Kidney (tissue), 11 donors: Measurements from ENCODE around the gene NPIPA2. TPM values are rescaled to one million over a fixed set of nuclear protein-coding genes. Genes with fewer than 3 reads are reported as not detected.
"Not testable (repeated sequence)": the region's sequence is repeated elsewhere in the genome, so short reads cannot be mapped to it uniquely, and the experiment has no call there.

Source experiments
- DNase-seq, 5 donors: peaks; one replicate each; pipeline ENCODE4 v3.0.0-alpha.2; 2013 to 2020
- FAIRE-seq: peaks from 2 replicates; lab custom pipeline; 2012; peaks lifted over from hg19 to GRCh38; lab: Jason Lieb, UNC
- H3K27ac ChIP-seq, 2 donors: one replicate each; pipeline ENCODE4 v1.7.0; 2013; ENCODE audit warnings: low read depth in 2 of 2, low read length in 2 of 2, inconsistent platforms in 1 of 2
- H3K27me3 ChIP-seq: one replicate; pipeline ENCODE4 v1.7.1; 2013; ENCODE audit warnings: low read length, inconsistent platforms; ENCODE audit not compliant: control insufficient read depth, insufficient read depth
- H3K36me3 ChIP-seq, 3 donors: one replicate each; pipeline versions ENCODE4 v1.7.0 to v1.7.1; 2013; ENCODE audit warnings: low read length in 3 of 3, control low read depth in 1 of 3, inconsistent platforms in 1 of 3; ENCODE audit not compliant: insufficient read depth in 3 of 3, control insufficient read depth in 2 of 3
- H3K4me1 ChIP-seq, 3 donors: one replicate each; pipeline versions ENCODE4 v1.7.0 to v1.7.1; 2013; ENCODE audit warnings: low read length in 3 of 3, inconsistent platforms in 1 of 3, low read depth in 1 of 3; ENCODE audit not compliant: control insufficient read depth in 2 of 3, insufficient read depth in 2 of 3
- H3K4me3 ChIP-seq, 3 donors: one replicate each; pipeline versions ENCODE4 v1.7.0 to v1.8.1; 2013; ENCODE audit warnings: low read length in 3 of 3, control low read depth in 1 of 3, inconsistent platforms in 1 of 3
- H3K9ac ChIP-seq, 3 donors: one replicate each; pipeline versions ENCODE4 v1.7.0 to v1.7.1; 2013; ENCODE audit warnings: low read length in 3 of 3, control low read depth in 1 of 3, inconsistent platforms in 1 of 3
- H3K9me3 ChIP-seq, 3 donors: one replicate each; pipeline versions ENCODE4 v1.7.0 to v1.7.1; 2013; ENCODE audit warnings: low read length in 3 of 3, control low read depth in 1 of 3, inconsistent platforms in 1 of 3; ENCODE audit not compliant: control insufficient read depth in 2 of 3, insufficient read depth in 1 of 3
- intact Hi-C: fragments of 100-400 bp; cut with DNase I; formaldehyde crosslinking; loops from one replicate; pipeline ENCODE4 v1.11.1; 2022
- polyA plus RNA-seq: library from polyadenylated mRNA; stranded (reverse); fragments of 350-450 nt; fragmentation: Illumina TruSeq; extraction: RNeasy Lipid Tissue Mini Kit (QIAGEN cat#74804); gene quantifications from one replicate; pipeline ENCODE4 v1.2.3, GENCODE V29; 2014; ENCODE audit warnings: low read depth, low replicate concordance; ENCODE audit not compliant: insufficient read depth
- total RNA-seq: library from RNA; stranded (reverse); fragmentation: NEBNext Ultra II Directional; extraction: Animal tissue kit (Norgen Biotek cat#: 25700); gene quantifications from one replicate; pipeline ENCODE4 v1.2.1, GENCODE V29; 2021
- donor health status: control.
- donor health status: control.
- donor health status: DM: yes; HTN: yes; CAD: no.
- donor health status: Normal renal cell carcinoma (clear cell type).

The NPIPA2 gene
- total and polyA plus RNA-seq, 2 donors from 2014 or later: 3.7 TPM; not detected in 1

DNA sequence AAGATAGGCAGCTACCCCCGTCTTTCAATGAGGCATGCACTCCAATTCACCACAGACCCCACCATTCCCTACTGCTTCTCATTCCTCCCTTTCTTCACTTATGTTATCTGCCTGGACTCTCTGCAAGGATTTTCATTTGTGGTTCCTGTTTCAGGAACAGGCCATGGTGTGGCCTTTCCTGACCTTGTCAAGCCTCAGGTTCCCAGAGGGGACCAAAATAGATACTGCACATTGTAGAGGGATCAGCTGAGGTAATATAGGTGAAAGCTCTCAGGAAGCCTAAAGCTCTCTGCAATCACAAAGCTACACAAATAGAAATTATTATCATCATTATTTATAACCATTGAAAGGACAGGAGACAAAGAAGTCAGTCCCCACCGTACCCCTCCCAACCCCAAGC is 50.6 kb downstream of the NPIPA2 start:
- DNase-seq, H3K4me3 ChIP-seq, FAIRE-seq, intact Hi-C loops, H3K4me1 ChIP-seq, H3K9me3 ChIP-seq, H3K36me3 ChIP-seq, H3K9ac ChIP-seq, H3K27me3 ChIP-seq, H3K27ac ChIP-seq: not testable (repeated sequence)

DNA sequence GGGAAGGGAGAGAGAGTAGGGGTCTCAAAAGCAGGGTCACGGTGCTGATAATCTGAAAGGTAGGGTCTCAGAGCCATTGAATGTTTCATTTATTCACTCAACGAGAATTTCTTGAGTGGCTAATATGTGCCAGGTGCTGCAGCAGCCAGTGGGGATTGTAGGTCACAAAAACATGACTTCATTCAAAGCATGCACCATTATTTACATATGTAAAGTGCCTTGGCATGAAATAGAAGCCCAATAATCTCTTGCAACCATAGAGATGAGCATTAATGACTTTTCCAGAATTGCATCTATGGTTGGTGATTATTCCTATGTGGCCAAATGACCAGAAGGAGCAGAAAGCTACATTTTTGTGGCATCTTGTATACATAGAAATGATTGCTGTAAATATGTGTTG is 55.2 kb downstream of the NPIPA2 start:
- H3K36me3 ChIP-seq, H3K27me3 ChIP-seq, DNase-seq, H3K4me1 ChIP-seq, H3K4me3 ChIP-seq, H3K9me3 ChIP-seq, intact Hi-C loops, H3K9ac ChIP-seq, FAIRE-seq, H3K27ac ChIP-seq: not testable (repeated sequence)

DNA sequence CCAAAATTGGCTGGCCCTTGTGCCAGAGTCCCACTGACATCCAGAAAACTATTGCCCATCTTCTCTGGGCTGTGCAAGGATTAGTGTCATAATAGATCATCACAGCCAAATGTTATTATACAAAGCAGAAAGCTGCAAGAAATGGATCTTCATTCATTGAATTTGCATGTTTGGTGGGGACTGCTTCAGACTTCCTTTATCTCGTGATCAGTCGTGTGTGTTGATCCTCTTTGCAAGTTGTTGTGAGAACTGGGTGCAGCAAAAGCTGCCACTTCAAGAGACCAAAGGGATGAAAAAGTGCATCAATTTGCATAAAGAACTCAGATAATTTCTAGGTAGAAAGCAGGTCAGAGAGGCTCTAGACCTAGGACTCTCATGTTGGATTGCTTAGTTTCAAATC is 61.2 kb downstream of the NPIPA2 start:
- intact Hi-C loops, FAIRE-seq, H3K27me3 ChIP-seq, H3K9ac ChIP-seq, DNase-seq, H3K9me3 ChIP-seq, H3K27ac ChIP-seq, H3K4me1 ChIP-seq, H3K36me3 ChIP-seq, H3K4me3 ChIP-seq: not testable (repeated sequence)

GRCh38 chr16:14807184-14807678 is 64.9 kb downstream of the NPIPA2 start:
- DNase-seq, H3K4me1 ChIP-seq, H3K9me3 ChIP-seq, H3K36me3 ChIP-seq, H3K27ac ChIP-seq, FAIRE-seq, H3K4me3 ChIP-seq, H3K27me3 ChIP-seq, H3K9ac ChIP-seq, intact Hi-C loops: not testable (repeated sequence)

DNA sequence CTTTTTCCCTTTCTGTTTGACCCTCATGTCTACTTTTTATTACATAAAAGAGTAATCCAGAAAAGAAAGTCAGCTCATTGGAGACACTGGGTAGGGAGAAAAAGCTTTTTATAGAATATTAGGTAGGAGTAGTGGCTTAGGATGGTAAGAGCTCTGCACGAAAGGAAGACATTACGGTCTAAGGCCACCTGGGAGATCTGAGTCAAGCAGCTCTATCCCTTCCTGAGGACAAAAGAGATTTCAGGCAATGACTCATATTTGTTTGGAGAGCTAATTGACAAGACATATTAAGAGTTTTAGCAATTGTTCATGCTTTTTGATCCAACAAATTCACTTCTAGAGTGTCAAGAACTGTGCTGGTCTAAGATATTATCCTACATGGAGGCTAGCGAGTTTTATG is 71.6 kb downstream of the NPIPA2 start:
- intact Hi-C loops, H3K9ac ChIP-seq, H3K36me3 ChIP-seq, FAIRE-seq, H3K9me3 ChIP-seq, H3K4me1 ChIP-seq, H3K27ac ChIP-seq, DNase-seq, H3K27me3 ChIP-seq, H3K4me3 ChIP-seq: not testable (repeated sequence)

Other genes starting within 250 kb of the NPIPA2 start
- 32.5 TPM for gene PARN, start 112.3 kb upstream of the NPIPA2 start, total RNA-seq
- gene PARN, start 112.3 kb upstream of the NPIPA2 start, polyA plus RNA-seq: 17.3 TPM
- gene BFAR, start 109.6 kb upstream of the NPIPA2 start, total RNA-seq: 53.7 TPM
- gene BFAR, start 109.6 kb upstream of the NPIPA2 start, polyA plus RNA-seq: 35.3 TPM
- gene PLA2G10, start 48.2 kb upstream of the NPIPA2 start, total RNA-seq: not detected
- gene PLA2G10, start 48.2 kb upstream of the NPIPA2 start, polyA plus RNA-seq: not detected
- 0.69 TPM for gene NPIPA3, start 39.1 kb upstream of the NPIPA2 start, total RNA-seq
- gene NPIPA3, start 39.1 kb upstream of the NPIPA2 start, polyA plus RNA-seq: 7.0 TPM
- gene NOMO1, start 91.2 kb downstream of the NPIPA2 start, total RNA-seq: 78.9 TPM
- gene NOMO1, start 91.2 kb downstream of the NPIPA2 start, polyA plus RNA-seq: 67.1 TPM
- gene NPIPA1, start 194.9 kb downstream of the NPIPA2 start, total RNA-seq: 79.3 TPM
- 26.7 TPM for gene NPIPA1, start 194.9 kb downstream of the NPIPA2 start, polyA plus RNA-seq
- gene PDXDC1, start 232.5 kb downstream of the NPIPA2 start, total RNA-seq: 113 TPM
- gene PDXDC1, start 232.5 kb downstream of the NPIPA2 start, polyA plus RNA-seq: 56.5 TPM